ENCODE results near the gene CEP170.
A peak's percentile ranks its signal among the peaks of the same experiment; 100 is the strongest.

The CEP170 gene

DNA sequence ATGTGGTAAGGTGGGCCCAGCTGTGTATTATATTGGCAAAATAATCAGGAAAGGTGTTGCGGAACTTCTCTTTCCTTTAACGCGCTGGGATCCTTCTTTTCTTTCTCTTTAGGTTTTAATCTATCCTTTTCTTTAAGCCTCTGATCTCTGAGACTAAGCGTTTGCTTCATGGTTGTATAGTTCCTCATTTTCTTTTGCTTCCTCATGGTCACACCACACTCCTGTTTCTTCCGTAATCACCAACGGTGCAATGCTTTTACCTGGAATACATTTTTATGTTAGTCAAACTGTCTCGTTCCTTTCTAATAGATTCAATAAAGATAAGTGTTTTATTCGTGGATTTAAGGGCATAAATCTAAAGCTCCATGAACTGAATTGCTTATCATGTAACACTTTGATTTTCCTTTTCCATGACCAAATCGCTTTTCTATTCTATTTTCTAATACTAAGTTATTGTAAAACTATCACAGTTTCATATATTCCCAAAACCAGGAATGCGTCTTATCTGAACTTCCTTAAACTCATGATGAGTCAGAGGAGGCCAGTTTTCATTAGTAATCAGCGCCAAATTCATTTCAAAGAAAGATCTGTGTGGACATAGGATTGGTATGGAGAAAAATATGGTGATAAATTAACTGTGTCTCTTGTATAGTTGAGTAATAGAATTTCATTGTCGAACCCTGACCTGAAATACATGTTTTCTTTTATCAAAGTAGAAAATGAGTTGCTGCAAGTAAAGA lies 13.0 kb upstream of the CEP170 start:
- DNase-seq, result no peak

DNA sequence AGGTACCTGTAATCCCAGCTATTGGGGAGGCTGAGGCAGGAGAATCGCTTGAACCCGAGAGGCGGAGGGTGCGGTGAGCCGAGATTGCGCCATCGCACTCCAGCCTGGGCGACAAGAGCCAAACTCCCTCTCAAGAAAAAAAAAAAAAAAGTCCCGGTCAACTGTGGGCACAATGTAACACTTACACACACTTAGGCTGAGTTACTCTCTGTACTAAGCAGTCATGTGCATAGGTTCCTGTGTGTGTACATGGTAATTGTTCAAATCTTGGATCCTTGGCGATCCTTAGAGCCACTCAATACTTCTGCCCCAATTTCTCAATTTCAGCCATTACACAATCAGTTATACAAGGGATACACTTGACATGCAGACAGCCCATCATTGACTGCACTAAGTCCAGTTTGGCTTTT lies 12.4 kb upstream of the CEP170 start:
- no peak for DNase-seq

DNA sequence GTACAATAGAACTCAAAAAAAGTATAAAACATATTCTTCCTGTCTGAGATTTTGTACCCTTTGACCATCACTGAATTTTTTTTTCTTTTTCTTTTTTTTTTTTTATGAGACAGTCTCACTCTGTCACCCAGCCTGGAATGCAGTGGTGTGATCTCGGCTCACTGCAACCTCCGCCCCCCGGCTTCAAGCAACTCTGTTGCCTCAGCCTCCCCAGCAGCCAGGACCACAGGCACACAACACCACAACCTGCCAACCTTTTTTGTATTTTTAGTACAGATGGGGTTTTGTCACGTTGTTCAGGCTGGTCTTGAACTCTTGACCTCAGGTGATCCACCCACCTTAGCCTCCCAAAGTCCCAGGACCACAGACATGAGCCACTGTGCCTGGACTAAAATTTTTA lies 11.2 kb upstream of the CEP170 start:
- no peak for DNase-seq

DNA sequence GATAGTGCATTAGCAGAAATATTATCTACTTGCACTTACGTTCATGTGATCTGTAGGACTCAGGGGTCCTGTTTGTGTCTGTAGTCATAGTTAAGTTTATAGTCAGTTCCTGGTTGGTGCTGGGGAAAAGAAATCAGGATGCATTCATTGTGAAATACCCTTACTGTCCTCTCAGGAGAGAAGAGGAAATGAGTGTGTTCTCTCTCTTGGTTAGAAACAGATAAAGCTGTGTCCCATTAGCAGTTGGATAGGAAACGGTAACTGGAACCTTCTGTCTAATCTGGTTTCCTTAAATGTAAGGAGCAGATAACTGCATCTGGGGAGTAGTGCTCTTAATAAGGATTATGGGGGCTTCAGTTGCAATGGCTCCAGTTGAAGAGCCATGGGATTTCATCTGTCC lies 9.6 kb upstream of the CEP170 start:
- DNase-seq, result no peak

DNA sequence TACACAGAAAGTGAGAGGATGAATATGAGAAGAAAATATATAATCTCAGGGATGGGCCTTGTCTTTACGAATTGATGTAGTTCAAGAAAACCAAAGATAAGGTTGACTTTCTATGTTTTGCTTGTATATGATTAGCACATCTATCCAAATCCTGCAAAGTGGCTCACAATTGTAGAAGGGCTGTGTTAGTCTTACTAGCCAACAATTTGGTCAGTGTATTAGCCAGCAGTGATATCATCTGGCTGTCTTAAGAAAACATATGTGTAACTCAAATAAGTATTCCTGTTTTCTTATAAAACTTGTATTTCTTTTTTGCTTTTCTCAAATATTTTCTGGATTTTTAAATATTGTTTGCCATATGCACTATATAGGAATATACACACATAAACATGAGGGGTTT lies 6.3 kb upstream of the CEP170 start:
- no peak for DNase-seq

DNA sequence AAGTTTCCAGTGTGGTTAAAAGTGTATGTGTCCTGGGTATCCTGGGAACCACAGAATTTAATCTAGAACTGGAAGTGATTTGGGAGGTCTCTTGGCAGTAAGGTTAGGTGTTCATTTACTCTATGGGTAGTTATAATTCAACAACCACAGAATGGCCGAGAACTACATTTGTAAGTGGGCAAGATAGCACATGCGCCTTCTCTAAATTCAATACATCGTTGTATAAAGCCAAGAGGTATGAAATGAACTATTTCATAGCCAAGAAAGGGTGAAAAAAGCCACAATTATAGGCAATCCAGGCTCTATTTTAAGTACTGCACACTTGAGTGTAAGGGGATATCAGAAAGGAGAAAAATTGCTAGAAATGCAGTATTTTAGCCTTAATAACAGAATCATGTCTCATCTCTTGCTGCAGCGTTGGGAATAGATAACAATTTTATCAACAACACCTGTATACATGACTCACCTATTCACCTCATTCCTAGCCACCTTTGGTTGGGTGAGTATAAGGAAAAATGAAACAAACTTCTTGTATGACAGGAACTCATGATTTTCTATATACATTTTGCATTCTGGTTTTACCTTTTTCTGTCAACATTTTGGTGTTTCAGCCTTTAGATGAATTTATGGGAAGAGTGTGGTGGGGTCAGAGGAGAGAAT lies 5.3 kb upstream of the CEP170 start:
- no peak for DNase-seq

DNA sequence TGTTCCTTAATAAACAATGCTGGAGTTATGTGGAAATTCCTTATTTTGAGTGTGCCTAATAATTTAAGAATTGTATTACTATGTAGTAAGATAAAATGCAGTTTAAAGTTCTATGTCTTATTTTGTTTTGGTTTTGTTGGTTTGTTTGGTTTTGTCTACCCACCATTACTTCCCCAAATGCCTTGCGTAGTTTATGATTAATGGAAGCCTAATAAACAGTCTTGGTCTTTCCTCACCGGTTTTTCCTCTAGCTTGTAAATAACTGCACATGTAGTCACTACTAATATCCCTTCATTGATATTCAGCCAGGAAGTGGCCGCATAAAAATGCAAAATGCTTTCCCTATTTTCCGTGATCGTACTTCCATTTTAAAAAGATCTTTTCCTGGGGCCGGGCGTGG lies 3.6 kb upstream of the CEP170 start:
- no peak for DNase-seq

DNA sequence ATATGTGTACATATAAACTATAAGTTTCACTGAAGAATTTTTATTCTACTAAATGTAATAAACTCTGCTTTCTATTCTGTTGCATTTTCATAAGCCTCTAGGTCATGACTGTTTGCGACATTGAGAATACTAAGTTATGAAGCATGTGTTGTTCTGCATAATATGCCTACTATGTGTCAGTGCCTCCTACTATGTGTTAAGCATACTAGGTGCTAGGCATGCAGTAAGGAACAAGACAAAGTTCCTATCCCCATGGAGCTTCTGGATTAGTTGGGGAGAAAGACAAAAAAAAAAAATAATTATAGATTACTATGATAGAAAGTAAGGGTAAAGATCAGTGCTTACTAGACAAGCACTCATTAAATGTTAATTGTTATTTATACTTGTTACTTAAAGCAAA lies 2.1 kb upstream of the CEP170 start:
- no peak for DNase-seq

DNA sequence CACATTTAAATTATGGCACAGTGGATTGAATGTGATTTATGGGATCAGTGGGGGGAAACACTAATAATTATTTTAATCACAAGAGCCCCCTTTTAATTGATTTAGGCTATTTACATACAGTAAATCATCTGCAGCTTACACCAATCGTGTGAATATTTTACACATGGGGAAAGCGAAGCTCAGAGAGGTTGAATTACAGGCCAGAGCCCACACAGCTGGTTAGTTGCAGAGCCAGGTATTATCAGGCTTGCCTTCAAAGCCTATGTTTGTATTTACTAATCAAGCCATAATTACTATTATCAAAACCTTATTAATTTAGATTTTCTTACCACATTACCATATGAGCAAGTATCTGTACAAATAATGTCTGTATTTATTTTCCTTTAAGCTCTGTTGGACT lies 1.5 kb upstream of the CEP170 start:
- DNase-seq, result no peak

DNA sequence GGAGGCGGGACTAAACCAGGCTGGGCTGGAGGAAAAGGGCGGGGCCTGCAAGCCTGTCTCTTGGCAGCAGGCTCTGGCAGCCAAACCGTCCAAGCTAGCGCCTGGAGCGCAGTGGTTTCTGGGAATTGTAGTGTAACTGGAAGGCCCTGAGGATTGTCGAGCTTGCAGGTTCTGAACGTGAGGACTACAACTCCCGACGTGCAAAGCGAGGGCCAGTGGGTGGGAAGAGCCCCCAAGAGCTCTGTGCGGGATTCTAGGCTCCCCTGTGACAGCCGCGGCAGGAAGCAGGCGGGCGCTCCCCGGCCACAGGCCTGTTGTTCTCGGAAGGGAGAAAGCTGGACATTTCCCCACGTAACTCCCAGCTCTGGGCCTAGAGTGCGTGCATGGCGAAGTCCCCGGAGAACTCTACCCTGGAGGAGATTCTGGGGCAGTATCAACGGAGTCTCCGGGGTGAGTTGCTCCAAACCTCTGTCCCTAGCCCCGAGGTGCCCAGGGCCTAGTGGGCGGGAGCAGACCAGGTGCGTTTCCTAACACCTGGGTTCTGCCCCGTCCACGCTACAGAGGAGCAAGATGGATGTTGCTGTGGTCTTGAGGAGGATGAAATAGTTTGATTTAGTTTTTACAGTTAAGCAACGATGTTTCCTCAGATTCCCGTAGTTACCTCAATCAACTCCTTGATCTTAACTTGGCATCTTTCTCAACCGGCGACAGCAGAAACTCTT lies 871 bp upstream of the CEP170 start, which contains the start of gene SDCCAG8:
TSS of gene SDCCAG8 (plus strand) at position 251 of the 722 bp plus-strand sequence. CDS start at position 384, 133 bp downstream.
- peak; percentile 99 for DNase-seq

DNA sequence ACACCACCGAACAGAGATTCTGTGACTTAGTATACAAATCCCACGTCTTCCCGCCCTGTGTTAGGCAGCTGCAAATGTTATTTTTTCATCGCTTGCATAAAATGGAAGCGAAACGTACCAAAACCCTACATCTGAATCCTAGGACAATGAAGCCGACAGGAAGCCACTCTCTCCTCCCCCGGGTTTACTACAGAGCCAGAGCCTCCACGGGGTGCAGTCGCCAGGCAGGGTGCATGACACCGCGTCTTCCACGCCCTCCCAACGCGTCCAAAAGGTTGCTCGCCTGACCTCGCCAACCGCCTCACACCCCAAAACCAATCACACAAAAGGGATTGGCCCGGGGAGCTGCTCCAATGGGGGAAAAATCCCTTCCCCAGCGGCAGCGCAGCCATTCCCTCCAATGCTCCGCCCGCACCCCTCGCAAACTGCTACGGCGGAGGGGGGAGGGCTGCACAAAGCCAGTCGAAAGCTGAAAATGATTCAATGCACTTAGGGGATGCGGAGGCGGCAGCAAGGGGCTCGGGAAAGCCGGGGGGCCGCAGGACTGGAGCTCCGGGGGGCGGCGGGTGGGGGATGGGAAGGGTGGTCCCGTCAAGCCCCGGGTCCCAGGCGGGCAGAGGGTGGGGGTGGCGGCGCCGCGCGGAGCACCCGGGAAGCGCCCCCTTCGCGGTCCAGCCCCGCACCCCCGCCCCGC lies 701 bp downstream of the CEP170 start:
- DNase-seq, result peak; percentile 85

DNA sequence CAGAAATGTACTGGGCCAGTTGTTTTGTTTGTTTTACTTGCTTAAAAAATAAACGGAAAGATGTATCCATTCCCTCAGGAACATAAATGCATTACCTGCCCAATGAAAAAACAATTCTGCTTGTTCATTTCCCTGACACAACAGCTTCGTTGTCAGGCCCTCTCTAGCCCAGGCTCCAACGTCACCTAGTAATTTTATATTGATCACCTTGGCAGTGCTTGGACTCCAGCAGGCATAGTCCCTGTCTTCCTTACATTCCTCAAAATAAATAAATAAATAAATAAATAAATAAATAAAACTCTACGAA lies 1.2 kb downstream of the CEP170 start:
- DNase-seq, result no peak

DNA sequence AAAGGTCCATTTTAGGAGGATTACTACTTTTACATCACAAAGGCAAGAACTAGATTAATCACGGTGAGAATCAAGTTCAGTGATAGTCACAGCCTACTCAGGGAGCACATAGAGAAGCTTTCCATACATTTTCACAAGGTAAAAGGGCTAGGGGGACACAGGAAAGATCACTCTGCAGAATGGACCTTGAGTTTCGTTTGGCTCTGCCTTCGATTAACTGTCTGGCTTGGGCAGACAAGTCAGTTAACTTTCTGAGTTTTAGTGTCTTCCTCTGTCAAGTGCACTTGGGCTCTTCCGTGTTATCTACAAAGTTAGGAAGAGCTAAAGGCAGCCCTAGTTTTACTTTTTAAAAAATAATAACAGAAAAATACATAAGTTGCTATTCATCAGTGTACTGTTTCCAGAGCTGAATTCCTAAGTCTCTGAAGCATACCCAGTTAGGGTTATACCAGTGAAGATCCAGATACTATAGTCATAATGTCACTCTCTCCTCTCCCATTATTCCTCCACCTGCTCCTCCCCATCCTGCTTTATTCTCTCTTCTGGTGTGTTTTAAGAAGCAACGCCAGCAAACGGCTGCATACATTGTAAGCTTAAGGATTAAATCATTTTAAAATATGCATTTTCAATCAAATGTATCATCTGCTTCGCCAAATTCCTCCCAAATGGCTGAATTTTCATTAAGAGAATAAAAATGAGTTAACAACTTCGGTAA lies 1.7 kb downstream of the CEP170 start:
- no peak for DNase-seq

DNA sequence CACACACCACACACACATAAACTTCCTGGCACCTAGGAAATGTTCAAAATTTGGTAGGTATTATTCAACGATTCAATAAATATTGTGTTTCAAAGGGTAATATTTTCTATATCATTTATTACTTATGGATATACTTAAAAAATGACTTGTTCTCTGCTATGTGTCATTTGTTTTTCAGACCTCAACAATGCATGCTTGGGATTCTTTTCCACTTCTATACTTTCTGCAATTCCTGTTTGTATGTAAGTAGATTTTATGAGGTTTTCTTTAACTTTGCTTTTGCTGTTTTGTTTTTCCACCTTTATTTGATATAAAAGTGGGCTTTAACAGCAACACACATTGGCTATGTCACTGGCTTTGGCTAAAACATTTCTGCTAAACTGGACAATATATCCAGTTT lies 3.5 kb downstream of the CEP170 start:
- DNase-seq, result no peak

DNA sequence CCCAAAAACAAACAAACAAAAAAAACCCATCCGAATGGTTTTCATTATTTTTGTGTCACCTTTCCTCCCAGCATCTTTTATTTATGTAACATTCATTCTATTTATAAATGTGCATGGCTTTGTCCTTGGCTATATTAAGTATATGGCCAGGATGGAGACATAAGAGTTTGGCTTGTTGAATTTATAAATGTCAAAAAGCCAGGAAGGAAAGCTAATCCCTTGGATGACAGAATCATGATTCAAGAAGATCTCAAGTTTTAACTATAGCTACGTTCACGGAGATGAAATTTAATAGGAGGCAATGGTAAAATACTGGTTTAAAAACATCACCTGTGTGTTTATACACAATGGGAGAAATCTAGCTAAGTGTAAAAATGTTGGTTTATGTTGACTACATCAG lies 5.0 kb downstream of the CEP170 start:
- no peak for DNase-seq

DNA sequence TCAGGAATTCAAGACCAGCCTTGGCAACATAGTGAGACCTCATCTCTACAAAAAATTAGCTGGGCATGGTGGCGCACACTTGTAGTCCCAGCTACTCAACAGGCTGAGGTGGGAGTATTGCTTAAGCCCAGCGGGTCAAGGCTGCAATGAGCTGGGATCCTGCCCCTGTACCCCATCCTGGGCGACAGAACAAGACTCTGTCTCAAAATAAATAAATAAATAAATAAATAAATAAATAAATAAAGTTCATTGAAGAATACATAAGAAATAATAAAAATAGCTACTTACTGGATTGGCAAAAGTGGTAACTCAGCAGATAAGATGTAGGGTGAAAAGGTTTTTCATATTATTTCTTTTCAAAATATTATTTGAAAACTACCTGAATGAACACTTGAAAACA lies 5.9 kb downstream of the CEP170 start:
- DNase-seq, result no peak

DNA sequence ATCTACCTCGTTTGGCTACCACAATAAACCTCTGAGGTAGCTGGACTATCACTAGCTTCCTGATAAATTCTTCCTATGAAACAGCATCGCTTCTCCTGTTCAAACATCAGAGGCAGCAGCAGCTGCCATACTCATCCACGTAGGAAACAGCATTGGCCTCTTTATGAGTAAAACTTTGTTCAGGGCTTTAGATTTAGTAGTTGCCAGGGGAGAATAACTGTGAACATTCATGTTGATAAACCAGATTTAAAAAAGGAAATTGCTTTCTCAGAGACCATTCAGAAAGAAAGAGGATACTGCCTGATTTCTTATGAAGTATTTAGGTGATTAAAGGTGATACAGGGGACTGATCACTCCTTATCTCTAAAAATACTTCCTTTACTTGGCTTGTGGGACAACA lies 7.2 kb downstream of the CEP170 start:
- no peak for DNase-seq

DNA sequence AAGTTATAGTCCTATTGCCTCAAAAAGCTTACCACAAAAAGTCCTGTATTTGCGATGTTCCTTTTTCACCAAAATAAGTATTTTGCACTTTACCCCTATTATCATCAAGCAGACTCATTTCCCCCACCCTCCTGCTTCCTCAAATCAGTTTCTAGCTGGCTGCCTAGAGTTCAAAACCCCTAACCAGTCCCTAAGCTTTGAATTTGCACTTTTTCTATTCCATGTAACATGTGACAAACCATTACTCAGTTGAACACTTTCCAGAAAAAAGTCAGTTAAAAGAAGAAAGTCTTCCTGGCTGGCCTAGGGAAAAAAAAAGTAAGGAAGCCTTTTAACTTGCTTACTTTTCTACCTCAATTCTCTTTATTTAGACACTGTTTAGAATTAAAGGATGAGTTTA lies 8.2 kb downstream of the CEP170 start:
- no peak for DNase-seq

DNA sequence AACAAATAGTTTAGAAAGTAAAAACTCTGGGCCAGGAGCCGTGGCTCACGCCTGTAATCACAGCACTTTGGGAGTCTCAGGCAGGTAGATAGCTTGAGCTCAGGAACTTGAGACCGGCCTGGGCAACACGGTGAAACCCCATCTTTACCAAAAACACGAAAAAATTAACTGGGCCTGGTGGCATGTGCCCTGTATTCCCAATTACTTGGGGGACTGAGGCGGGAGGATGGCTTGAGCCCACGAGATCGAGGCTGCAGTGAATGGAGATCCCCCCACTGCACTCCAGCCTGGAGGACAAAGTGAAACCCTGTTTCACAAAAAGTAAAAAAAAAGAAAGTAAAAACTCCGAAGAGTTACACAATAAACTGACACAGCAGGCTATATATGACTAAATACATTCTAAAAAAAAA lies 10.6 kb downstream of the CEP170 start:
- DNase-seq, result no peak

DNA sequence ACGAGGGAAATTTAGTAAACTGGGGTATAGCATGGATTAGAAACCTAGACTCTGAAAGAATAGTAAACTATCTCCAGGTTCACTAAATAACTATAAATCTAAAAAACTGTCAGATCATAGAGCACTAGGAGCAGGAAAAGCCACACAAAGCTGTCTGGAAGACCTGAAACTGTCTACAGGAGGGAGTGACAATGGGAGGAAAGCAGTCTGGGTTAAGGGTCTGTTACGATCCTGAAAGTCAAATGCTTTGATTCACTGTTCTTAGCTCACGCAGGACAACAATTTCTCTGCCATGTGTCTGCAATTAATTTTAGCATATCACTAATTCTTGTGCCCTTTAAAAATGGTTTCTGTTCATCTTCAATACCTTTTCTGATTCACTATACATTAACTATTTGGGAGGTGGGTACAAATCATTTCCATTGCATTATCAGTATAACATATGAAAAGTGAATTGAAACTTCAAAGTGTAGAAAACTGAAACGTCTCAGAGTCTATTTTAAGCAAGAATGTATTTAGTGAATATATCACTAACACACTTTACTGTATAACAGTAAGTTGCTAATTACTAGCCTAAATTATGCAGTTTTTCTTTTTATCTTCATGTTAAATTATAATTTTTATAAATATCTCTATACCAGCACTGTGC lies 18.4 kb downstream of the CEP170 start:
- no peak for DNase-seq

DNA sequence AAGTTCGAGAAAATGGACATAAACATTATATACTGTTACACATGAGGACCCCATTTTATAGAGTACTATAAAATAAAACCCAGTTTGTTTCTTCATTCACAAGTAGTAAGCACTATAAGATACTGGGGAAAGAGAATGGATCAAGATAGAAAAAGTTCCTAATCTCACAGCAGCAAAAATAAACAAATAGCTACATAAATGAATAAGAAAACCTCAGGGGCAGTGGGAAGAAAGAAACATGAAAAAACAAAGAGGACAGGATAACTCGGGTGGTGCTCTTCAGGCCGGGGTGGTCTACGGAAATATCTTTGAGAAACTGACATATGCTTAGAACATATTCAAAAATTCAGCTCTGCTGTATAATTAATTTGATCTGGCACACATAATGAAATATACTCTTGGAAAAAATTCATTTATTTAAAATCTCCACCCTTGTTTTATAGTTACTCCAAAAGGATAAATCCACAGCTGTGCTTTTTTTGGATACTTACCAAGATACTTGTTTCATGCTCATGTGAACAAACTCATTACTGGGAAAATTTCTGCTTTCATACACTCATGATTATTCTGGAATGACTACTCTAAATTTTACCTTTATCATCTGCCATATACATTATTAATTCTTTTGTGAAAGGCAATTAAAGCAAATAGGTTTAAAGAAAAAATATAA lies 20.0 kb downstream of the CEP170 start:
- no peak for DNase-seq

DNA sequence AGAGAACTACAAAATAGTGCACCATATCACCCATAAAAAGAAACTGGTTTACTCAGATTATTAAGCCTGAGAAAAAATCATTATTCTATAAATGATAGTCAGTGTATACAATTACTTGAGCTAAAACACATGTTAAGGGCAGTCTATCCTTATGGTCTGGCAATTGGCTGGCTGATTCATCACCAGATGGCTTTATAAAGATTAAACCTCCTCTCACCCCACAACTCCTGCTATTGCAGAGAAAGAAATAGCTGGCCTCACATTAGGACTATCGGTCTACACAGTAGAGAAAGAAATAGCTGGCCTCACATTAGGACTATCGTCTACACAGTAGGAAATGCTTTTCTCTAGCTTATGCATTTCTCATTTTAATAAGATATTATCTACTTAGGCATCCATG lies 21.2 kb downstream of the CEP170 start:
- no peak for DNase-seq
